Measurements from ENCODE around the gene CRELD2.

The CRELD2 gene

DNA sequence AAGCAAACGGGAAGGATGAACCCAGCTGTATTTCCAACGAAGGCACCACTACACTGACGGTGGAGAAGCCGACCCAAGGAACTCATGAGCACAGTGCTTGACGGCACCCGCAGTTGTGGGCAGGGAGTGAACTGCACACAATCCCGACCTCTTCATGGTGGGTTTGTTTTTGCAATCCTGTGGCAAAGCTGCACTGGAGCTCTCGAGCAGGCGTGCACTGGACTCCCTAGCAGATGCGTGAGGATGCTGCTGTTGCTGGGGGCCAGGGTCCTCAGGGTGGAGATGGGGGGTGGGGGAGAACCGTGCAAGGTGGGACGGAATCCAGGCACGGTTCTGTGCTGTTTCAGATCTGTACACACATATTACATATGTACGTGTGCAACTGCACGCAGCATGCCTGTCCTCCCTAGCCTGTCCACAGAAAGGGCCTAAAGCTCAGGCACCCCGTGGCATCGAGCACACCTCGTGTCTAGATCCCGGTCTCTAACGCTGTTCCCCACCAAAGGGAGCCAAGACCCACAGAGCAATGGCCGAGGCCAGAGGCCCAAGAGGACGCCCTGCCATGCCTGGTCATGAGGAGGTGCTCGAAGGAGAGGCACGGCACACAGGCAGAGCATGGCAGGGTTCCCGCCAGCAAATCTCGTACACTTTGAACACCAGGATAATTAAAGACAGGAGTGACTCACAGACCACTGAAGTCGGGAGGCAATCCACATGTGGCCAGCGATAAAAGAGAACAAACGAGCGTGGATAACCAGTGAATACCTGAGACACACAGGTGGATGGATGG, 17.8 kb upstream of the CRELD2 start:
- Histone ChIP-seq H3K27me3 (ENCODE audit: insufficient read depth, low read length, poor library complexity) (no peaks in the 10 kb centered on the region), H3K9ac (ENCODE audit: low read depth, low read length) (no peak overlapping the region), H2AFZ (ENCODE audit: low read depth, low read length) (no peak overlapping the region), H4K20me1 (ENCODE audit: insufficient read depth, low read length) (peaks cover 39% of the 10 kb centered on the region), H3K4me3 (ENCODE audit: low read depth in 1 of 2, low read length in 2 of 2) (no peak overlapping the region), H3K9me3 (ENCODE audit: insufficient read depth, low read length, severe bottlenecking) (no peaks in the 10 kb centered on the region), H3K27ac (ENCODE audit: low read length) (no peak overlapping the region), H3K36me3 (ENCODE audit: insufficient read depth, low read length) (peaks cover 62% of the 10 kb centered on the region), H3K4me1 (ENCODE audit: insufficient read depth, low read length) (no peaks in the 10 kb centered on the region), H3K79me2 (ENCODE audit: insufficient read depth, low read length) (peaks cover 3% of the 10 kb centered on the region; the same call in 1 of the 2 replicates), H3K4me2 (ENCODE audit: insufficient read depth, low read length) (no peak overlapping the region)
- ATAC-seq (ENCODE audit: insufficient read depth, low read depth) (peak; percentile 44; the same call in 1 of the 3 replicates), DNase-seq (no peak)
- TF ChIP-seq EZH2 (IDR thresholded peaks at IDR 0.05; ENCODE audit: borderline replicate concordance, low read depth, low read length, severe bottlenecking), result no peak
- TF ChIP-seq CTCF (IDR thresholded peaks at IDR 0.05; ENCODE audit: borderline replicate concordance, extremely low read depth, low read length, poor library complexity, severe bottlenecking), result no peak

DNA sequence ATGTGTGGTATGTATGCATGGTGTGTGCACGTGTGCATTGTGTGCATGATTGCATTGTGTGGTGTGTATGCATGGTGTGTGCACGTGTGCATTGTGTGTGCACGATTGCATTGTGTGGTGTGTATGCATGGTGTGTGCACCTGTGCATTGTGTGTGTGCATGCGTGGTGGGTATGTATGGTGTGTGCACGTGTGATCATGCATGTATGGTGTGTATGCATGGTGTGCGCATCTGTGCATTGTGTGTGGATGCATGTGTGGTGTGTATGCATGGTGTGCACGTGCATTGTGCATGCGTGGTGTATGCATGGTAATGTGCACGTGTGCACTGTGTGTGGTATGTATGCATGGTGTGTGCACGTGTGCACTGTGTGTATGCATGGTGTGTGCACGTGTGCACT, 17.0 kb upstream of the CRELD2 start:
- peaks cover 69% of the 10 kb centered on the region for H3K36me3 ChIP-seq (ENCODE audit: insufficient read depth, low read length)
- no peak for ATAC-seq (ENCODE audit: insufficient read depth, low read depth)
- H3K27ac ChIP-seq (ENCODE audit: low read length), result no peak overlapping the region

GRCh38 chr22:49903322-49904039, 15.0 kb upstream of the CRELD2 start:
- peaks cover 77% of the 10 kb centered on the region for H3K36me3 ChIP-seq (ENCODE audit: insufficient read depth, low read length)
- H3K4me2 ChIP-seq (ENCODE audit: insufficient read depth, low read length), result no peak overlapping the region
- H3K27ac ChIP-seq (ENCODE audit: low read length), result no peak overlapping the region
- TF ChIP-seq CTCF (IDR thresholded peaks at IDR 0.05; ENCODE audit: borderline replicate concordance, extremely low read depth, low read length, poor library complexity, severe bottlenecking) (no peak), EZH2 (IDR thresholded peaks at IDR 0.05; ENCODE audit: borderline replicate concordance, low read depth, low read length, severe bottlenecking) (no peak)
- H3K79me2 ChIP-seq (ENCODE audit: insufficient read depth, low read length), result peaks cover 3% of the 10 kb centered on the region; the same call in 1 of the 2 replicates
- no peak overlapping the region for H3K4me3 ChIP-seq (ENCODE audit: low read depth in 1 of 2, low read length in 2 of 2)
- no peak overlapping the region for H2AFZ ChIP-seq (ENCODE audit: low read depth, low read length)
- H3K9ac ChIP-seq (ENCODE audit: low read depth, low read length), result no peak overlapping the region
- DNase-seq (no peak), ATAC-seq (ENCODE audit: insufficient read depth, low read depth) (no peak)
- no peaks in the 10 kb centered on the region for H3K4me1 ChIP-seq (ENCODE audit: insufficient read depth, low read length)
- H4K20me1 ChIP-seq (ENCODE audit: insufficient read depth, low read length), result peaks cover 53% of the 10 kb centered on the region
- no peaks in the 10 kb centered on the region for H3K9me3 ChIP-seq (ENCODE audit: insufficient read depth, low read length, severe bottlenecking)
- no peaks in the 10 kb centered on the region for H3K27me3 ChIP-seq (ENCODE audit: insufficient read depth, low read length, poor library complexity)

More for the DNA sequence above, 17.0 kb upstream of the CRELD2 start:
- H3K9ac ChIP-seq (ENCODE audit: low read depth, low read length), result no peak overlapping the region
- H3K27me3 ChIP-seq (ENCODE audit: insufficient read depth, low read length, poor library complexity), result no peaks in the 10 kb centered on the region
- DNase-seq, result no peak
- H3K79me2 ChIP-seq (ENCODE audit: insufficient read depth, low read length), result peaks cover 3% of the 10 kb centered on the region; the same call in 1 of the 2 replicates
- H3K9me3 ChIP-seq (ENCODE audit: insufficient read depth, low read length, severe bottlenecking), result no peaks in the 10 kb centered on the region
- H3K4me2 ChIP-seq (ENCODE audit: insufficient read depth, low read length), result no peak overlapping the region
- no peak overlapping the region for H2AFZ ChIP-seq (ENCODE audit: low read depth, low read length)
- H3K4me3 ChIP-seq (ENCODE audit: low read depth in 1 of 2, low read length in 2 of 2), result no peak overlapping the region
- TF ChIP-seq CTCF (IDR thresholded peaks at IDR 0.05; ENCODE audit: borderline replicate concordance, extremely low read depth, low read length, poor library complexity, severe bottlenecking) (no peak), EZH2 (IDR thresholded peaks at IDR 0.05; ENCODE audit: borderline replicate concordance, low read depth, low read length, severe bottlenecking) (no peak)
- no peaks in the 10 kb centered on the region for H3K4me1 ChIP-seq (ENCODE audit: insufficient read depth, low read length)
- H4K20me1 ChIP-seq (ENCODE audit: insufficient read depth, low read length), result peaks cover 41% of the 10 kb centered on the region
